ENCODE measurements around the gene CHRM5.

Gene CHRM5

GRCh38 chr15:34079904-34080303 is 111.6 kb downstream of the CHRM5 start:
- Histone ChIP-seq H3K9ac (no peak overlapping the region), H3K79me2 (ENCODE audit: insufficient read depth, low read depth) (no peaks in the 10 kb centered on the region), H3K4me2 (no peak overlapping the region), H3K4me1 (ENCODE audit: low read depth, poor library complexity, severe bottlenecking) (no peaks in the 10 kb centered on the region), H2AFZ (ENCODE audit: low read depth) (no peak overlapping the region), H3K4me3 (IDR thresholded peaks at IDR 0.05; ENCODE audit: insufficient read depth, low read depth, low read length) (no peak overlapping the region), H3K27ac (no peak overlapping the region), H4K20me1 (ENCODE audit: insufficient read depth) (no peaks in the 10 kb centered on the region), H3K36me3 (ENCODE audit: insufficient read depth) (0 out of 2 replicates have a peak, but pooled peaks cover 3% of the 10 kb centered on the region), H3K27me3 (ENCODE audit: insufficient read depth, low read depth) (no peaks in the 10 kb centered on the region)
- no peak for TF ChIP-seq CTCF (conservative IDR thresholded peaks at IDR 0.05; ENCODE audit: low read depth, low read length)

GRCh38 chr15:34084086-34084485 is 115.8 kb downstream of the CHRM5 start:
- no peaks in the 10 kb centered on the region for H4K20me1 ChIP-seq (ENCODE audit: insufficient read depth)
- H2AFZ ChIP-seq (ENCODE audit: low read depth), result no peak overlapping the region
- H3K27ac ChIP-seq, result no peak overlapping the region
- peaks cover 8% of the 10 kb centered on the region; the same call in 1 of the 2 replicates for H3K36me3 ChIP-seq (ENCODE audit: insufficient read depth)
- H3K4me2 ChIP-seq, result no peak overlapping the region
- H3K4me1 ChIP-seq (ENCODE audit: low read depth, poor library complexity, severe bottlenecking), result no peaks in the 10 kb centered on the region
- H3K4me3 ChIP-seq (IDR thresholded peaks at IDR 0.05; ENCODE audit: insufficient read depth, low read depth, low read length), result no peak overlapping the region
- H3K27me3 ChIP-seq (ENCODE audit: insufficient read depth, low read depth), result no peaks in the 10 kb centered on the region
- no peak for TF ChIP-seq CTCF (conservative IDR thresholded peaks at IDR 0.05; ENCODE audit: low read depth, low read length)
- no peak overlapping the region for H3K9ac ChIP-seq
- H3K79me2 ChIP-seq (ENCODE audit: insufficient read depth, low read depth), result no peaks in the 10 kb centered on the region

- Histone ChIP-seq H3K4me3 (IDR thresholded peaks at IDR 0.05; ENCODE audit: insufficient read depth, low read depth, low read length) (no peak overlapping the region), H3K27me3 (ENCODE audit: insufficient read depth, low read depth) (no peaks in the 10 kb centered on the region), H2AFZ (ENCODE audit: low read depth) (no peak overlapping the region), H3K9ac (no peak overlapping the region), H3K4me2 (no peak overlapping the region), H3K36me3 (ENCODE audit: insufficient read depth) (peaks cover 8% of the 10 kb centered on the region; the same call in 1 of the 2 replicates), H4K20me1 (ENCODE audit: insufficient read depth) (no peaks in the 10 kb centered on the region), H3K4me1 (ENCODE audit: low read depth, poor library complexity, severe bottlenecking) (no peaks in the 10 kb centered on the region), H3K27ac (no peak overlapping the region), H3K79me2 (ENCODE audit: insufficient read depth, low read depth) (no peaks in the 10 kb centered on the region; the same call in 1 of the 2 replicates)
- TF ChIP-seq CTCF (conservative IDR thresholded peaks at IDR 0.05; ENCODE audit: low read depth, low read length), result no peak
These were observed 117.4 kb downstream of the CHRM5 start for GRCh38 chr15:34085746-34086145.

- TF ChIP-seq CTCF (conservative IDR thresholded peaks at IDR 0.05; ENCODE audit: low read depth, low read length), result no peak
- Histone ChIP-seq H4K20me1 (ENCODE audit: insufficient read depth) (no peaks in the 10 kb centered on the region), H3K27ac (no peak overlapping the region), H2AFZ (ENCODE audit: low read depth) (no peak overlapping the region), H3K4me1 (ENCODE audit: low read depth, poor library complexity, severe bottlenecking) (peaks cover 12% of the 10 kb centered on the region), H3K27me3 (ENCODE audit: insufficient read depth, low read depth) (no peaks in the 10 kb centered on the region), H3K9ac (no peak overlapping the region), H3K4me3 (IDR thresholded peaks at IDR 0.05; ENCODE audit: insufficient read depth, low read depth, low read length) (no peak overlapping the region), H3K79me2 (ENCODE audit: insufficient read depth, low read depth) (peaks cover 55% of the 10 kb centered on the region), H3K4me2 (peak overlapping the region; percentile 98), H3K36me3 (ENCODE audit: insufficient read depth) (no peaks in the 10 kb centered on the region; the same call in 1 of the 2 replicates)
These were observed 131.6 kb downstream of the CHRM5 start for GRCh38 chr15:34099914-34100313.
